Measurements from ENCODE around the gene OXSM.
A peak's percentile ranks its signal among the peaks of the same experiment; 100 is the strongest.

The OXSM gene

GRCh38 chr3:25789596-25790556, at the start of gene OXSM:
TSS of gene OXSM (plus strand) at chr3:25790090. CDS start at chr3:25791021, 931 bp downstream.
- in situ Hi-C loops (cut with HindIII; ENCODE audit: low pct_unique_long_range_greater_than_20kb, low sequenced_read_pairs), result no loop called here
- TF ChIP-seq JUND (IDR thresholded peaks at IDR 0.05; ENCODE audit: low read depth), result no peak
- peak; percentile 83 to 93 for DNase-seq (ENCODE audit: low read depth in 1 of 2, low spot score in 1 of 2)

GRCh38 chr3:25744470-25744869, 45.4 kb upstream of the OXSM start:
- no peak for TF ChIP-seq JUND (IDR thresholded peaks at IDR 0.05; ENCODE audit: low read depth)
- in situ Hi-C loops (cut with HindIII; ENCODE audit: low pct_unique_long_range_greater_than_20kb, low sequenced_read_pairs), result no loop called here
- no peak for DNase-seq (ENCODE audit: low read depth in 1 of 2, low spot score in 1 of 2)

- no peak for DNase-seq (ENCODE audit: low read depth in 1 of 2, low spot score in 1 of 2)
- no peak for TF ChIP-seq JUND (IDR thresholded peaks at IDR 0.05; ENCODE audit: low read depth)
- in situ Hi-C loops (cut with HindIII; ENCODE audit: low pct_unique_long_range_greater_than_20kb, low sequenced_read_pairs), result no loop called here
Measured at GRCh38 chr3:25747033-25747432, 42.9 kb upstream of the OXSM start.

GRCh38 chr3:25748189-25748588, 41.7 kb upstream of the OXSM start:
- in situ Hi-C loops (cut with HindIII; ENCODE audit: low pct_unique_long_range_greater_than_20kb, low sequenced_read_pairs), result no loop called here
- no peak for TF ChIP-seq JUND (IDR thresholded peaks at IDR 0.05; ENCODE audit: low read depth)
- no peak for DNase-seq (ENCODE audit: low read depth in 1 of 2, low spot score in 1 of 2)

GRCh38 chr3:25749031-25749581, 40.8 kb upstream of the OXSM start:
- no peak for DNase-seq (ENCODE audit: low read depth in 1 of 2, low spot score in 1 of 2)
- in situ Hi-C loops (cut with HindIII; ENCODE audit: low pct_unique_long_range_greater_than_20kb, low sequenced_read_pairs), result no loop called here
- no peak for TF ChIP-seq JUND (IDR thresholded peaks at IDR 0.05; ENCODE audit: low read depth)

- in situ Hi-C loops (cut with HindIII; ENCODE audit: low pct_unique_long_range_greater_than_20kb, low sequenced_read_pairs), result no loop called here
- TF ChIP-seq JUND (IDR thresholded peaks at IDR 0.05; ENCODE audit: low read depth), result no peak
- no peak for DNase-seq (ENCODE audit: low read depth in 1 of 2, low spot score in 1 of 2)
Measured at GRCh38 chr3:25751048-25751447, 38.8 kb upstream of the OXSM start.

- in situ Hi-C loops (cut with HindIII; ENCODE audit: low pct_unique_long_range_greater_than_20kb, low sequenced_read_pairs), result no loop called here
- DNase-seq (ENCODE audit: low read depth in 1 of 2, low spot score in 1 of 2), result no peak
- TF ChIP-seq JUND (IDR thresholded peaks at IDR 0.05; ENCODE audit: low read depth), result no peak
Measured at GRCh38 chr3:25751725-25752124, 38.2 kb upstream of the OXSM start.

- in situ Hi-C loops (cut with HindIII; ENCODE audit: low pct_unique_long_range_greater_than_20kb, low sequenced_read_pairs), result no loop called here
- TF ChIP-seq JUND (IDR thresholded peaks at IDR 0.05; ENCODE audit: low read depth), result no peak
- no peak for DNase-seq (ENCODE audit: low read depth in 1 of 2, low spot score in 1 of 2)
Measured at GRCh38 chr3:25768851-25769250, 21.0 kb upstream of the OXSM start.

- in situ Hi-C loops (cut with HindIII; ENCODE audit: low pct_unique_long_range_greater_than_20kb, low sequenced_read_pairs), result no loop called here
- DNase-seq (ENCODE audit: low read depth in 1 of 2, low spot score in 1 of 2), result no peak
- TF ChIP-seq JUND (IDR thresholded peaks at IDR 0.05; ENCODE audit: low read depth), result no peak
Measured at GRCh38 chr3:25775936-25776335, 14.0 kb upstream of the OXSM start.

GRCh38 chr3:25780618-25781017, 9.3 kb upstream of the OXSM start:
- TF ChIP-seq JUND (IDR thresholded peaks at IDR 0.05; ENCODE audit: low read depth), result no peak
- DNase-seq (ENCODE audit: low read depth in 1 of 2, low spot score in 1 of 2), result no peak
- in situ Hi-C loops (cut with HindIII; ENCODE audit: low pct_unique_long_range_greater_than_20kb, low sequenced_read_pairs), result no loop called here

GRCh38 chr3:25781145-25781757, 8.6 kb upstream of the OXSM start:
- TF ChIP-seq JUND (IDR thresholded peaks at IDR 0.05; ENCODE audit: low read depth), result no peak
- no peak for DNase-seq (ENCODE audit: low read depth in 1 of 2, low spot score in 1 of 2)
- in situ Hi-C loops (cut with HindIII; ENCODE audit: low pct_unique_long_range_greater_than_20kb, low sequenced_read_pairs), result no loop called here

GRCh38 chr3:25781758-25782594, 7.9 kb upstream of the OXSM start:
- in situ Hi-C loops (cut with HindIII; ENCODE audit: low pct_unique_long_range_greater_than_20kb, low sequenced_read_pairs), result no loop called here
- DNase-seq (ENCODE audit: low read depth in 1 of 2, low spot score in 1 of 2), result no peak
- TF ChIP-seq JUND (IDR thresholded peaks at IDR 0.05; ENCODE audit: low read depth), result no peak
